GM19035 (cell line): ENCODE results near the gene BANP.
"Not testable (repeated sequence)": the region's sequence is repeated elsewhere in the genome, so short reads cannot be mapped to it uniquely, and the experiment has no call there.

ENCODE experiments used
- ATAC-seq: cut with Tn5 transposase; IDR thresholded peaks from one replicate; pipeline ENCODE4 v1.9.1; 2021; ENCODE audit not compliant: unreplicated experiment

The BANP gene

DNA sequence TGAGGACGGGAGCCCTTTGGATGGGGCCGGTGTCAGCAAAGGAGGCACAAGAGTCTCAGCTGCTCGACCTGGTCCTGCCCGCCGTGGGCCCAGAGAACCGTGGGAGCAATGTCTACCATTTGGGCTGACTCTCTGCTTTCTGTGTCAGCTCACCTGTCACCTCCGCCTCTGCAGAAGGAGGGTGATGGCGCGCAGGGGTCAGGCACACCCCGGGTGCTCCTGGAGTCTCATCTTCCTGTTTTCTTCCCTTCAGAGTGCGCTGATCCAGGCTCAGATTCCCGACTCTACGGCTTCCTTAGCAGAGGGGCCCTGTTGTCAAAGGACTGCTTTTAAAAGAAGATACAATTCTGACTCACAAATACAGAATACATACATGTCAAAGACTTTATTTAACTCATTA, 167.1 kb downstream of the BANP start:
- no peak for ATAC-seq

DNA sequence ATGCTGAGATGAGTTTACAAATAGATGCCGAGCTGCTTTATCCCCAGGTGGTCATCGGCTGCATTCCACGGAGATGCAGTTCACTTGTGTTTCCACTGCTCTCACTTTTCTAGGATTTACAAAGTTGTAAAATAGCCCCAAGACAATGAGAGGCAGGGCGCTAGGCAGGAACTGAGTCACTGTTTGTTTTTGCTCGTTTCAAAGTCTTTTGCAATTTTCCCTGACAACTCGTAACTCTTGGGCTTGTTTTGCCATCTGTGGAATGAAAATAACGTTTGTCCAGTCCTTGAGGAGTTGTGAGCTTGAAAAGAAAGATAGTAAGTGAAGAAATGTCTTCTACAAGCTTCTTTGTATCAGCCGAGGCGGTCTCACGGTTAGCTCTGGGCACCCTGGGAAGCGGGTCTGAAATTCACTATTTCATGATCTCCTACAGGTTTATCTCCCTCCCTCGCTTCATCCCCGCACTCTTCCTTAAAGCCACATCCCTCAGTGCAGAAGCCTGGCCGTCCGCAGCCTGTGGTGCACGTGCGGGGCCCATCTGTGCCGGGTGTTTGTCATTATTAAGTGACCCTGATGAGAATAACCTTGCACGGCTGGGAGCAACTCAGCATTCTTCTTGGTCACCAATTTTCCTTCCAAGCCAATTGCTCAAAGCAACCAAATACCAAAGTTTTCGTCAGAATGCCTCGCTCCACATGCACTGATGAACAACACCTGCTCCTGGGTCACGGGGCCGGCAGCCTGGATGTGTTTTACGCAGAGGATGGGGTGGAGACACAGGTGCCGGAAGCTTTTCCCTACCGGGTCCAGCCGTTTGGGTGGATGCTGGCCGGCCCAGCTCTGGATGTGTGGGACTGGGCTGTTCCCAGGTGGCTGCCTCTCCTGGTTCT, 167.9 kb downstream of the BANP start:
- ATAC-seq: not testable (repeated sequence)

DNA sequence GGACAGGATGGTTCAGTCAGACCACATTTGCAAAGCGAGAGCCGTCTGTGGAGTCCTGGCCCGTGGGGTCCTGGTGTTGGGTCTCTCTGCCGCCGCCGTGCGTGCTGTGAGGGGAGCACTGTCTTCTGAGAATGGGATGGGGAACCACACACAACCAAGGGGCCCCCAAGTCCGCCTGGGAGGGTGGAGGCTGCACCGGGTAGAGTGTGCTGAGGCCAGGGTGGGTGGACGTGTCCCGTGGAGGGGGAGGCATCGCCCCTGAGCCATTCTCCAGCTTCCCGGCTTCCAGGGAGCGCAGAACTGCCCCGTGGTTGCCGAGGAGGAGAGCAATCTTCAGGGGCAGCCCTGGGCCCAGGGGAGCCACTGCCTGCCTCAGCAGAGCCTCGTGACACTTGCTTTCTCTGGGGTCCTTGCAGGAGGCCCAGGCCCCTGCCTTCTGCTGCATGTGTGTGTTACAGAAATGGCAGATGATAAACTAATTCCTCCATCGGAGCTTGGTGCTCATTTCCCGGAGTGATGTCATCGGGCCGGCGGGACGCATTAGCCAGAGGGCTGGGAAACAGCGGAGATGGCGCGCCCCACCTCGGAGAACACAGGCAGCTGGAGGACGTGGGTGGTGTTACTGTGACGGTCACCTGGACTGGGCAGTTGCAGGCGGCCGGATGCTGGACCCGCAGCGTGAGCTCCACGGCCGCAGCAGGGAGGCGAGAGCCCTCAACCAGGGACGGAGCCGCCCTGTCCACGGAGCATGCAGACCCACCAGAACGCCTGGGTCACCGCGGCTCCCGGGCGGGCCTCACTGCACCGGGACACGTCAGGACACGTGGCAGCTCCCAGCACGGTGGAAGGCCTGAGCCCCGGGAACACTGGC, 168.9 kb downstream of the BANP start:
- ATAC-seq: not testable (repeated sequence)

DNA sequence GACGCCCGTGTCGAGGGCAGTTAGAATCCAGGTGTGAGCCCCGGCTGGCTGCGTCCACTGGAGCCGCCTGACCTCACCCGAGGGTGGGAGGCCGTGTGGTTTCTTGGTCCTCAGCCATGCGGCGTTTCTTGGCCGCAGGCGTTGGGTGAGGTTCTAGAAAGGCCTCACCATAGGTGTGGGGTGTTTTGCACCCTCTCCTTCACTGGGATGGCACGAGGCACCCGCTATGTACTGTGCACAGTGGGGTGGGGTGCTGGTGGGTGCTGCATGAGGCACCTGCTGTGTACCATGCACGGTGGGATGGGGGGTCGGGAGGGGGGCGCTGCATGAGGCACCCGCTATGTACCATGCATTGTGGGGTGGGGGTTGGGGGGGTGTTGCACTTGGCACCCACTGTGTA, 169.6 kb downstream of the BANP start:
- no peak for ATAC-seq

DNA sequence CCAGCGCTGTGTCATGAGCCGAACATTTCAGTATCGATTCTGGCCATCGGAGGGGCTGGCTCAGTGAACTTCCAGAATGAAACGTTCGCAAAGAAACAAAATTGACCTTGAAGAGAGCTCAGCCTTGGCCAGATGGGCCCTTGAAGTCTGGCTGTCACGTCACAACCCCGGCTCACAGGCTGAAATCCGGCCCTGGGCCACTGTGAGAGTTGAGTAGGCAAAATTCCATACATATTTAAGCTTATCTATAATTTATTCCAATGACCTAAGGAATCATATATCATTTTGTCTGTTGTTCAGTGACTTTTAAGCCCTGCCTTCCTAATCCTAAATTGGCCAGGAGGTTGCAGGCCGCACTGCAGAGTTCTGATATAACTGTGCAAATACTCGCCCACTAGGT, 170.2 kb downstream of the BANP start:
- ATAC-seq: not testable (repeated sequence)

DNA sequence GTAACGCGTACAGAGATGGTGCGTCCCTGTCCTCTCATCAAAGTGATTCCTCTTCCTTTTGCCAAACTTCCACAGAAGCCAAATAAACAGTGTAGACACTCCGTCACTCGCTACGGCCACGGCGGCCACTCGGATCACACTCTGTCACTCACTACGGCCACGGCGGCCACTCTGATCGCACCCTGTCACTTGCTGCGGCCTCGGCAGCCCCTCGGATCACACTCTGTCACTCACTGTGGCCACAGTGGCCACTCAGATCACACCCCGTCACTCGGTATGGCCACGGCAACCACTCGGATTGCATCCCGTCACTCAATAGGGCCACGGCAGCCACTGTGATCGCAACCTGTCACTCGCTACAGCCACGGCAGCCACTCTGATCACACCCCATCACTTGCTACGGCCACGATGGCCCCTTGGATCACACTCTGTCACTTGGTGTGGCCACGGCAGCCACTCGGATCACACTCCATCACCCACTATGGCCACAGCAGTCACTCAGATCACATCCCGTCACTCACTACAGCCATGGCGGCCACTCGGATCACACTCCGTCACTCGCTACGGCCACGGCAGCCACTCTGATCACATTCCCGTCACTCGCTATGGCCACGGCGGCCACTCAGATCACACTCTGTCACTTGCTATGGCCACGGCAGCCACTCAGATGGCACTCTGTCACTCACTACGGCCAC, 170.8 kb downstream of the BANP start:
- no peak for ATAC-seq
